ENCODE measurements around the gene ORC3.

DNA sequence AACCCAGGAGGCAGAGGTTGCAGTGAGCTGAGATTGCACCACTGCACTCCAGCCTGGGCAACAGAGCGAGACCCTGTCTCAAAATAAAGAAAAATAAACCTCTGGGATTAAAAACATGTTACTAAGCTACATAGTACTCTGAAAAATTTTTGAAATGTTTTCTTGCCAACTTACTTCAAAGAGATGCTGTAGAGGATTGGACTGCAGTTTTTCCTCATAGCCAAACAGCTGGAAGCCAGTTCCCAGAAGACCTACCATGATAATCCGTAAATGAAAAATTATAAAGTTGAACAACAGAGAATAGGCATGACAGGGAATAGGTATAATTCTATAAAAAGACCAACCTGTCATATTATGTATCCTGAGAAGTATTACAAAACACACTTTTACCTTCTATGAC, 48.2 kb upstream of the ORC3 start:
- TF ChIP-seq, protein P1, sequence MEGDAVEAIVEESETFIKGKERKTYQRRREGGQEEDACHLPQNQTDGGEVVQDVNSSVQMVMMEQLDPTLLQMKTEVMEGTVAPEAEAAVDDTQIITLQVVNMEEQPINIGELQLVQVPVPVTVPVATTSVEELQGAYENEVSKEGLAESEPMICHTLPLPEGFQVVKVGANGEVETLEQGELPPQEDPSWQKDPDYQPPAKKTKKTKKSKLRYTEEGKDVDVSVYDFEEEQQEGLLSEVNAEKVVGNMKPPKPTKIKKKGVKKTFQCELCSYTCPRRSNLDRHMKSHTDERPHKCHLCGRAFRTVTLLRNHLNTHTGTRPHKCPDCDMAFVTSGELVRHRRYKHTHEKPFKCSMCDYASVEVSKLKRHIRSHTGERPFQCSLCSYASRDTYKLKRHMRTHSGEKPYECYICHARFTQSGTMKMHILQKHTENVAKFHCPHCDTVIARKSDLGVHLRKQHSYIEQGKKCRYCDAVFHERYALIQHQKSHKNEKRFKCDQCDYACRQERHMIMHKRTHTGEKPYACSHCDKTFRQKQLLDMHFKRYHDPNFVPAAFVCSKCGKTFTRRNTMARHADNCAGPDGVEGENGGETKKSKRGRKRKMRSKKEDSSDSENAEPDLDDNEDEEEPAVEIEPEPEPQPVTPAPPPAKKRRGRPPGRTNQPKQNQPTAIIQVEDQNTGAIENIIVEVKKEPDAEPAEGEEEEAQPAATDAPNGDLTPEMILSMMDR (IDR thresholded peaks at IDR 0.05; ENCODE audit: low read depth, low read length) = no peak
- TF ChIP-seq MAX (IDR thresholded peaks at IDR 0.05; ENCODE audit: low read depth, low read length) (no peak), POLR2A (IDR thresholded peaks at IDR 0.05; ENCODE audit: extremely low read depth, insufficient read length) (no peak), MYC (IDR thresholded peaks at IDR 0.05; ENCODE audit: low read depth, low read length) (no peak)

Measured in NB4 (cell line).